ENCODE measurements around the gene LPCAT1. TPM values are rescaled to one million over a fixed set of nuclear protein-coding genes. Genes with fewer than 3 reads are reported as not detected.

The LPCAT1 gene
- total and polyA plus RNA-seq, 2 of the 4 experiments (the other 2 are of a cell fraction) = 17.7 to 33.6 TPM

GRCh38 chr5:1415626-1416360, 108.0 kb downstream of the LPCAT1 start:
- no peak overlapping the region for H4K5ac ChIP-seq (ENCODE audit: low read depth, low read length)
- no peak overlapping the region for H2AK5ac ChIP-seq (ENCODE audit: low read depth, low read length)
- no peak overlapping the region for H4K8ac ChIP-seq (ENCODE audit: low read depth in 2 of 2, low read length in 2 of 2)
- in situ Hi-C loops (cut with MboI; ENCODE audit: low sequenced_read_pairs) (no loop called here), dilution Hi-C loops (cut with HindIII; ENCODE audit: low sequenced_read_pairs, unreplicated experiment) (no loop called here), intact Hi-C loops (cut with micrococcal nuclease) (no loop called here)
- POLR2A ChIA-PET (ENCODE audit: unreplicated experiment) = no interaction called here
- H3K9me1 ChIP-seq (ENCODE audit: insufficient read depth, low read length) = no peaks in the 10 kb centered on the region
- TF ChIP-seq CHD1 (IDR thresholded peaks at IDR 0.05; ENCODE audit: low read depth, low read length) = no peak
- TF ChIP-seq RFX5 (IDR thresholded peaks at IDR 0.05; ENCODE audit: low read depth, low read length) = no peak
- TF ChIP-seq RAD21 (IDR thresholded peaks at IDR 0.05; ENCODE audit: low read length) = no peak
- TF ChIP-seq SMC3 (IDR thresholded peaks at IDR 0.05; ENCODE audit: low read depth, low read length) = no peak
- TF ChIP-seq, protein P1, sequence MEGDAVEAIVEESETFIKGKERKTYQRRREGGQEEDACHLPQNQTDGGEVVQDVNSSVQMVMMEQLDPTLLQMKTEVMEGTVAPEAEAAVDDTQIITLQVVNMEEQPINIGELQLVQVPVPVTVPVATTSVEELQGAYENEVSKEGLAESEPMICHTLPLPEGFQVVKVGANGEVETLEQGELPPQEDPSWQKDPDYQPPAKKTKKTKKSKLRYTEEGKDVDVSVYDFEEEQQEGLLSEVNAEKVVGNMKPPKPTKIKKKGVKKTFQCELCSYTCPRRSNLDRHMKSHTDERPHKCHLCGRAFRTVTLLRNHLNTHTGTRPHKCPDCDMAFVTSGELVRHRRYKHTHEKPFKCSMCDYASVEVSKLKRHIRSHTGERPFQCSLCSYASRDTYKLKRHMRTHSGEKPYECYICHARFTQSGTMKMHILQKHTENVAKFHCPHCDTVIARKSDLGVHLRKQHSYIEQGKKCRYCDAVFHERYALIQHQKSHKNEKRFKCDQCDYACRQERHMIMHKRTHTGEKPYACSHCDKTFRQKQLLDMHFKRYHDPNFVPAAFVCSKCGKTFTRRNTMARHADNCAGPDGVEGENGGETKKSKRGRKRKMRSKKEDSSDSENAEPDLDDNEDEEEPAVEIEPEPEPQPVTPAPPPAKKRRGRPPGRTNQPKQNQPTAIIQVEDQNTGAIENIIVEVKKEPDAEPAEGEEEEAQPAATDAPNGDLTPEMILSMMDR (conservative IDR thresholded peaks at IDR 0.05; ENCODE audit: low read depth, low read length) = no peak
- no peak overlapping the region for H2BK20ac ChIP-seq (ENCODE audit: low read depth, low read length)
- ATAC-seq (ENCODE audit: low read depth) = no peak
- no peak overlapping the region for H3K9ac ChIP-seq (ENCODE audit: low read depth, low read length)
- H3K4ac ChIP-seq (ENCODE audit: low read depth, low read length) = no peak overlapping the region
- peaks cover 13% of the 10 kb centered on the region; the same call in 1 of the 2 replicates for H3K27me3 ChIP-seq (ENCODE audit: control insufficient read depth, insufficient read depth, low read length)
- H3K79me1 ChIP-seq (ENCODE audit: low read depth in 1 of 2, low read length in 2 of 2) = no peaks in the 10 kb centered on the region
- no peaks in the 10 kb centered on the region for H3K9me3 ChIP-seq (ENCODE audit: control insufficient read depth, insufficient read depth, low read length)
- no peak overlapping the region for H4K91ac ChIP-seq (ENCODE audit: insufficient read depth, low read depth, low read length)
- H3K4me2 ChIP-seq (ENCODE audit: low read depth, low read length) = no peak overlapping the region
- no peaks in the 10 kb centered on the region for H4K20me1 ChIP-seq (ENCODE audit: insufficient read depth, low read length)
- no peak overlapping the region for H3K18ac ChIP-seq (ENCODE audit: low read depth, low read length)
- no peak for DNase-seq
- no peak overlapping the region for H3K23ac ChIP-seq (ENCODE audit: low read depth, low read length)
- no peak overlapping the region for H2AK9ac ChIP-seq (replicated peaks; ENCODE audit: low read depth, low read length, poor library complexity)
- H3K4me3 ChIP-seq (ENCODE audit: insufficient read depth, low read depth, low read length) = no peak overlapping the region
- H3K56ac ChIP-seq (ENCODE audit: extremely low read depth, insufficient read depth, low read length) = no peak overlapping the region
- WGBS, 2 experiments (ENCODE audit: extremely low coverage in 2 of 2, insufficient read length in 1 of 2) = 73% methylated on average over 7 of the region's 22 CpGs; no CpG with 5 or more reads in 1 of the 2 experiments
- no peak overlapping the region for H2AFZ ChIP-seq (replicated peaks; ENCODE audit: low read length, poor library complexity)
- no peaks in the 10 kb centered on the region for H3K36me3 ChIP-seq (ENCODE audit: control insufficient read depth, insufficient read depth, low read length)
- no peak overlapping the region for H2BK120ac ChIP-seq (ENCODE audit: low read depth, low read length)
- H3K14ac ChIP-seq (replicated peaks; ENCODE audit: low read depth, low read length) = no peak overlapping the region
- no peak overlapping the region for H2BK15ac ChIP-seq (ENCODE audit: low read depth, low read length)
- CTCF ChIA-PET = no interaction called here
- H2BK5ac ChIP-seq (ENCODE audit: low read depth, low read length, poor library complexity, severe bottlenecking) = no peak overlapping the region
- no peaks in the 10 kb centered on the region for H3K4me1 ChIP-seq (ENCODE audit: control insufficient read depth, insufficient read depth, low read length)
- no TSS peak for BruUV-seq (replicated peaks)
- no peak overlapping the region for H3K27ac ChIP-seq (ENCODE audit: insufficient read depth, low read length)

All from IMR-90 (cell line).